HG03066 (cell line): ENCODE results near the gene COLEC12.

Experiments
- ATAC-seq: cut with Tn5 transposase; IDR thresholded peaks from one replicate; pipeline ENCODE4 v1.9.1; 2021; ENCODE audit warnings: low read depth; ENCODE audit not compliant: unreplicated experiment

Gene COLEC12

GRCh38 chr18:506801-507200 is 6.3 kb upstream of the COLEC12 start:
- no peak for ATAC-seq

DNA sequence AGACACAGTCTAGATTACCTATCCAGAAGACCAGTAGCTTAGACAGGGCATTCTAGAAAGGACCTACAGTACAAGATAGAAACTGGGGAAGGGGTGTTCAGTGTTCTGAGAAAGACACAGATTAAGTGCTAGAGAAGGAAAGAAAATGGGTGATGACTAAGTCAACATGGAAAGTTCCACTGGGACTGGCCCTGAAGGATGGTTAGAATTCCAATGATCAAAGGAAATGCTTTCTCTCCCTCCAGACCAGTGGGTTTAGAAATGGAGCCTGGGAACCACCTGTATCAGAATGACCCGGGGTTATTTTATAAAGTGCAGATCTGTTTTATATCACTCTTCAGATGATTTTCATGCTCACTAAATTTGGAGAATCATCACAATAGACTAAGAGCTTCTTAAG is 5.8 kb upstream of the COLEC12 start:
- ATAC-seq: no peak

GRCh38 chr18:505483-506122 is 5.1 kb upstream of the COLEC12 start:
- ATAC-seq: peak; percentile 83

DNA sequence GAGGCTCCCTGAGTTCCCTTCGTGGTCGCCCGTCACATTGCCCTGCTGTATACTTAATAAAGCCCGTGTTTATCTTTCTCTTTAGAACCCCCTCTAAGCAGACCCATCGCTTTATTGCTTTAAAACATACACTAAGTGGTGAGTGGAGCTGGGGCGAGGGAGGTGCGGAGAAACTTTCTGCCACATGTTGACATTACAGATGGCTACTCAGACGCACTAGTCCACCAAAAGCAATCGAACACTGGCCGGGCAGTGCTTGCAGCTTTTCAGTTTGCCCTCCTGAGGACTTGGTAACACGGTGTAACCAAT is 859 bp upstream of the COLEC12 start:
- no peak for ATAC-seq

- ATAC-seq: no peak
Observed at GRCh38 chr18:499776-500631, 497 bp downstream of the COLEC12 start.

DNA sequence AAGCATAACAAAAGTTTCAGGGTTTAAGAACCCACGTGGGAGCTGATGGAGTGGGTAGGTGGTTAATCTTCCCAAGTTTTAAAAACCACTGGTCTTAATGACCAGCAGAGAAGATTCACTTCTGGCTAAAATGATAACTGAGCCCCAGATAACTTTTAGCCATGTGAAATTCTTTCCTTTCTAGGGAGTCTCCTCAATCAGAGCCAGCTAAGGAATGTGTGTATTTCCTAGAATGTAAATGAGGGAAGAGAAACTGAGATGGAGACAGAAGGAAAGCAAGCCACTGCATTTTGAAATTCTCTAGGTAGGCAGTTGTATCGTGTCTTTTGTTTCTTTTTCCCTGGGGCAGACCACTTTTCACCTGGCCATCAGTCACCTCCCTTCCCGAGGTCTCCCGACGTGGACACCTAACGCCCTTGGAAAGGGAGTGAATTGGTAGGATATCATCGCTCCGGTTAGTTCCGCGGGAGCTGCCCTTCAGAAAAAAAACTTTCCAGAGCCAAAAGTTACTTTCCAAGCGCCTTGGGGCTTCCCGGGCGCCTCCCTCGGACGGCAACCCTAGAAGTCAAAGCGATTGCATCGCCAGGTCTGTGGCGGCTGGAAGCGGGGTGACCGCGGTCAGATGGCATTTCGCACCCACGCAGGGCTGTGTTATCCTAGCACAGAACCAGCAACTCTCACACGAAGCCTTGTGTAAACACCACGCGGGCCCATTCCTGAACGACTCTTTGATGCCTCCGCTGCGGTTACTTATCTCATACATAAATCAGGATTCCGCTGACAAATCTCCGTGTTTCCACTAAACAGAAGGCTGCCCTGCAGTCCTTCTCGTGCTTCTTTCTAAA is 1.3 kb downstream of the COLEC12 start:
- no peak for ATAC-seq

GRCh38 chr18:497688-498087 is 2.8 kb downstream of the COLEC12 start:
- no peak for ATAC-seq

- no peak for ATAC-seq
Observed at GRCh38 chr18:495452-495851, 5.0 kb downstream of the COLEC12 start.

- no peak for ATAC-seq
Observed at GRCh38 chr18:495017-495416, 5.5 kb downstream of the COLEC12 start.

- ATAC-seq: no peak
Observed at GRCh38 chr18:493986-494983, 6.2 kb downstream of the COLEC12 start.

DNA sequence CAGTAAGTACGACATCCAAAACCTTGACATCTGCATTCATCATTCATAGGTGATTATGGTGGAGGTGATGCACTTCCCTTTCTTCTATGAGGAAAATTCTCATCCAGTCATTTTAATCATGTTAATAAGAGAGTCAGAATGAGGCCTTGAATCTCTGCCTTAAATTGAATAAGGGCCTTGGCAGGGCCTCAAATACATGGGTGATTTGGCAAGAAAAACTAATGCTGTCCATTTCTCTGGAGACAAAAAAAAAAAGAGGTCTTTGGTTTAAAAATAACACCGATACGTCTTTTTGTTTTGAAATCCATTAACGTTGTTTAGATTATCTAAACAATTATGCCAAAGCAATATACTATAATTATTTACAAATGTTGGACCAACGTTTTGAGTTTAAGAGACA is 8.1 kb downstream of the COLEC12 start:
- no peak for ATAC-seq

DNA sequence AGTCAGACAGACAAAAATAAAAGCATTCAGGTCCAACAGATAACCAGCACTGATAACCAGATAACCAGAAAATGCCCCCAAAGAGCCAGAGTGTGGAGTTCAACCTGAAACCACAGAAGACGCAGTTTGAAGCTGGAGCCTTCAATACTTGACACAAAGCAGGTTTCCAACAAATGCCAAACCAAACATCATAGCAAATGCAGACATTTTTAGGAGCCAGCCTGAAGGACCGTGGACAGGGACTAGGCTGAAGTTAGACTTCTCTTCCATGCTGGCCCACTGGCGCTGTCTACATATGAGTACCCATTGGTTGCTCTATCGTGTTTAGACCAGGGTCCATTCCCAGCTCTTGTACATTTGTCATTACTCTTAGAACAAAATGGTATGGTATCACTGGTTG is 9.9 kb downstream of the COLEC12 start:
- ATAC-seq: no peak

DNA sequence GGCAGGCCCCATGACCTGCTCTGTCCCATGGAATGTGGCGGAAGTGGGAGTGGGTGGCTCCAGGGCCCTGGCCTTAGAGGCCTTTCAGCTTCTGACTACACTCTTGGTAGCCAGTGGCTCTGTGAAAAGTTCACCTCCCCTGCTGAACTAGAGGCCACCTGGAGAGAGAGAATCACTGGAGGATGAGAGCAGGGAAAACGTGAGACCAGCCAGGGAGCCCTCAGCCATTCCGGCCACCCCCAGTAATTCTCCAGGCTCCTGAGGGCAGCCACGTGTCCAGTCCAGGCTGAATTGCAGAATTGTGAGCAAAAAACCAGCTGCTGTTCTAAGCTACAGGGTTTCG is 10.5 kb downstream of the COLEC12 start:
- no peak for ATAC-seq

GRCh38 chr18:489244-490023 is 11.1 kb downstream of the COLEC12 start:
- no peak for ATAC-seq

GRCh38 chr18:486929-487740 is 13.4 kb downstream of the COLEC12 start:
- ATAC-seq: no peak

GRCh38 chr18:484749-485464 is 15.6 kb downstream of the COLEC12 start:
- ATAC-seq: no peak

DNA sequence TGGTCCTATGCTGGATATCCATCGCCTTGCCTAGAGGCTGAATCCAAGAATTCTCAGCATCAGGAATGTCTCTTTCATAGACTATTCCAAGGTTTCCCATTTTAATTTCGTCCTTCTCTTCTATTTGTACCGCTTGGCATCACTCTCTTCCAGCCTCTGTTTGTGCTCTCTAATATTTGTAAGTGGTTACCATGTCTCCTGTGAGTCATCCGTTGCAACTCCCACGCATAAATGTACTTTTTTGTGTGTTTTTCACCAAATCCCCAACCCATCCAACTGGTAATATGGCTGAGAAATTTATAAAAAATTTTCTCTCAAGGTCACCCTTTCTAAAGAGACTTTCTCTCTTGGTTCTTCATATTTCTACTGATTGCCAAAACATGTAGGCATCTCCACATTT is 21.8 kb downstream of the COLEC12 start:
- no peak for ATAC-seq

- no peak for ATAC-seq
Observed at GRCh38 chr18:477565-477964, 22.9 kb downstream of the COLEC12 start.
